Mesothelial cell of epicardium (in vitro differentiated cells): ENCODE measurements around the gene RBBP8NL. TPM values are rescaled to one million over a fixed set of nuclear protein-coding genes. Genes with fewer than 3 reads are reported as not detected.

ENCODE experiments used
- DNase-seq, 2 experiments: peaks; one replicate each; pipeline ENCODE4 v3.0.0; 2021; ENCODE audit warnings: low spot score in 2 of 2; ENCODE audit not compliant: unreplicated experiment in 2 of 2
- H3K27ac Mint-ChIP-seq: 2 replicates; pipeline ENCODE4 v1.8.0; 2021; ENCODE audit warnings: mixed read lengths
- H3K27me3 Mint-ChIP-seq: 2 replicates; pipeline ENCODE4 v1.8.0; 2021; ENCODE audit warnings: low read depth, mixed read lengths
- H3K36me3 Mint-ChIP-seq: 2 replicates; pipeline ENCODE4 v1.8.0; 2021; ENCODE audit warnings: mixed read lengths
- H3K4me1 Mint-ChIP-seq: 2 replicates; pipeline ENCODE4 v1.8.0; 2021; ENCODE audit warnings: mixed read lengths
- H3K4me3 Mint-ChIP-seq: 2 replicates; pipeline ENCODE4 v1.8.0; 2021; ENCODE audit warnings: mild to moderate bottlenecking, moderate library complexity, mixed read lengths
- H3K9me3 Mint-ChIP-seq: 2 replicates; pipeline ENCODE4 v1.8.0; 2021; ENCODE audit warnings: mixed read lengths
- CTCF ChIP-seq: fragments of 200-600 bp; sonication (generic); IDR thresholded peaks from one replicate; pipeline ENCODE4 v1.5.0; 2021; ENCODE audit warnings: antibody characterized with exemption; ENCODE audit not compliant: unreplicated experiment
- total RNA-seq: library from RNA; stranded (reverse); gene quantifications from 3 replicates; pipeline ENCODE4 v1.2.1, GENCODE V29; 2021

Gene RBBP8NL
- total RNA-seq, 1 donor from 2014 or later, result 13.5 TPM

- Mint-ChIP-seq H3K27ac (no peak overlapping the region), H3K4me3 (no peak overlapping the region), H3K9me3 (no peaks in the 10 kb centered on the region), H3K4me1 (peaks cover 24% of the 10 kb centered on the region), H3K27me3 (no peaks in the 10 kb centered on the region), H3K36me3 (no peaks in the 10 kb centered on the region)
- DNase-seq, result no peak
- no peak for TF ChIP-seq CTCF
Observed at GRCh38 chr20:62420846-62421715, 6.3 kb downstream of the RBBP8NL start.

GRCh38 chr20:62419759-62420158 is 7.6 kb downstream of the RBBP8NL start:
- no peaks in the 10 kb centered on the region for H3K27me3 Mint-ChIP-seq
- H3K4me3 Mint-ChIP-seq, result no peak overlapping the region
- no peak overlapping the region for H3K27ac Mint-ChIP-seq
- H3K4me1 Mint-ChIP-seq, result peaks cover 19% of the 10 kb centered on the region
- TF ChIP-seq CTCF, result no peak
- no peak for DNase-seq
- H3K36me3 Mint-ChIP-seq, result no peaks in the 10 kb centered on the region
- no peaks in the 10 kb centered on the region for H3K9me3 Mint-ChIP-seq

- Mint-ChIP-seq H3K27ac (no peak overlapping the region), H3K4me1 (peaks cover 13% of the 10 kb centered on the region), H3K27me3 (no peaks in the 10 kb centered on the region), H3K9me3 (no peaks in the 10 kb centered on the region), H3K36me3 (no peaks in the 10 kb centered on the region), H3K4me3 (no peak overlapping the region)
- no peak for TF ChIP-seq CTCF
- no peak for DNase-seq
Observed at GRCh38 chr20:62418709-62419487, 8.4 kb downstream of the RBBP8NL start.

GRCh38 chr20:62417981-62418708 is 9.2 kb downstream of the RBBP8NL start:
- Mint-ChIP-seq H3K36me3 (no peaks in the 10 kb centered on the region), H3K27me3 (no peaks in the 10 kb centered on the region), H3K4me3 (no peak overlapping the region), H3K9me3 (no peaks in the 10 kb centered on the region), H3K27ac (no peak overlapping the region), H3K4me1 (peaks cover 9% of the 10 kb centered on the region)
- no peak for DNase-seq
- TF ChIP-seq CTCF, result no peak
